GM12865 (cell line): Measurements from ENCODE around the gene DUOX2.

Experiments used
- DNase-seq: peaks from one replicate; pipeline ENCODE4 v3.0.0; 2010; ENCODE audit warnings: low read depth
- H3K4me3 ChIP-seq: 2 replicates; pipeline ENCODE4 v1.5.1; 2011; ENCODE audit warnings: mild to moderate bottlenecking, low read depth, low read length, control low read depth
- CTCF ChIP-seq: IDR thresholded peaks from 2 replicates; pipeline ENCODE4 v1.5.1; 2011; ENCODE audit warnings: low read length, control low read depth, low read depth, inconsistent platforms; ENCODE audit not compliant: insufficient read depth; ENCODE audit errors: missing control alignments

Gene DUOX2

GRCh38 chr15:45114076-45114750, at the start of gene DUOX2, which contains the start of gene DUOXA2:
Gene DUOX2, minus strand, starts transcription at chr15:45114172. Its CDS starts 761 bp downstream, at chr15:45113411.
Gene DUOXA2, plus strand, starts transcription at chr15:45114326. Its CDS starts 280 bp downstream, at chr15:45114606.
- DNase-seq = no peak
- H3K4me3 ChIP-seq = no peak within 1 kb of the TSS
- TF ChIP-seq CTCF = no peak

GRCh38 chr15:45163508-45163856, 49.5 kb upstream of the DUOX2 start:
- DNase-seq = no peak
- H3K4me3 ChIP-seq = no peak overlapping the region
- no peak for TF ChIP-seq CTCF

GRCh38 chr15:45162771-45163507, 49.0 kb upstream of the DUOX2 start:
- no peak overlapping the region for H3K4me3 ChIP-seq
- peak; percentile 83 for DNase-seq
- peak; percentile 94 for TF ChIP-seq CTCF

GRCh38 chr15:45161666-45162065, 47.7 kb upstream of the DUOX2 start:
- no peak overlapping the region for H3K4me3 ChIP-seq
- no peak for TF ChIP-seq CTCF
- DNase-seq = no peak

GRCh38 chr15:45157974-45158373, 44.0 kb upstream of the DUOX2 start:
- TF ChIP-seq CTCF = no peak
- DNase-seq = no peak
- H3K4me3 ChIP-seq = no peak overlapping the region

GRCh38 chr15:45156744-45157455, 42.9 kb upstream of the DUOX2 start:
- no peak for TF ChIP-seq CTCF
- H3K4me3 ChIP-seq = no peak overlapping the region
- no peak for DNase-seq
